Coronary artery (tissue), 2 donors: Measurements from ENCODE around the gene FRG2.
A peak's percentile ranks its signal among the peaks of the same experiment; 100 is the strongest.

Source experiments
- DNase-seq: peaks from one replicate; pipeline ENCODE4 v3.0.0-alpha.2; 2017; ENCODE audit warnings: low spot score
- H3K27ac ChIP-seq, 2 donors: fragments of 200-600 bp; sonication (generic); one replicate each; pipeline ENCODE4 v1.5.1; 2016 to 2019
- H3K4me3 ChIP-seq: fragments of 200-600 bp; sonication (generic); 2 replicates; pipeline ENCODE4 v1.5.1; 2016; ENCODE audit warnings: mild to moderate bottlenecking, moderate library complexity
- CTCF ChIP-seq: fragments of 200-600 bp; sonication (generic); IDR thresholded peaks from one replicate; pipeline ENCODE4 v1.5.1; 2019; ENCODE audit warnings: antibody characterized with exemption

The FRG2 gene

GRCh38 chr4:190019023-190019858 is 7.8 kb downstream of the FRG2 start:
- no peak overlapping the region for H3K27ac ChIP-seq
- DNase-seq, result no peak
- TF ChIP-seq CTCF, result no peak
- peak overlapping the region; percentile 53 for H3K4me3 ChIP-seq

- Histone ChIP-seq H3K27ac (no peak overlapping the region), H3K4me3 (no peak overlapping the region)
- TF ChIP-seq CTCF, result no peak
- DNase-seq, result no peak
These were observed 8.7 kb downstream of the FRG2 start for GRCh38 chr4:190018201-190018920.

DNA sequence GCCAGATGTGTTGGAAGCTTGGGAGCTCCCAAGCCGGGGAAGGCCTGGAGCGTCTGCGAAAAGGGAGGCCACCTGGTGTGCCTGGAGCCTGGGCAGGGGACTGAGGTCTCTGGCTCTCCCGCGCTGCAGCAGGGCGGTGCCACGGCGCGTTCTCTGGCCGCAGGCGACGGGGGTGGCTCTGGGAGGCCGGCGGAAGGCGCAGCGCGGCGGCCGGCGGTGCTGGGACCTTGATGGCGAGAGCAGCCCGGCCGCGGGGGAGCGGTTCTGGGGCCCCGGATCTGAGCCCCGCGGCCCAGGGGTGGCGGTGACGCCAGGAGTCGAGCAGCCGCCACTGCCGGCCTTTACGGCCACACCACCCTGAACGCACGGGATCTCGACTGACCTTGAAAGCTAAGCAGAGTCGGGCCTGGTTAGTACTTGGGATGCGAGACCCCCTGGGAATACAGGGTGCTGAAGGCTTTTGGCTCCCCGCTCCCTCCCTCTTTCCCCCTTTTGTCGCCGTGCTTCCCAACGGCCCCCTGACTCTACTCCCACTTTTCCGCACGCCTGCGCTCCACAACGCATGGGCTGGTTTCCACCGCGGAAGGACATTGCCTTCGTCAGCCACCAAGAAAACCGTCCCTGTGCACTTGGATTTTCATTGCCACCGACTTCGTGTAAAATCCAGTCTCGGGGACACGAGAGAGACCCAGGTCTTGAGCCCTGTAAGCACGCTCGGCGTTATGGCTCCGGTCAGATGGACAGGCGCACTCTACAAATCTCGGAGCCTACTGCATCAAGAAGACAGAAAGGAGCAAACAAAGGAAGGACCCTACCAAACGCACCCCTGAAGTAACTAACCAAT is 9.5 kb downstream of the FRG2 start:
- Histone ChIP-seq H3K4me3 (peak overlapping the region; percentile 39), H3K27ac (no peak overlapping the region)
- no peak for TF ChIP-seq CTCF
- no peak for DNase-seq

- TF ChIP-seq CTCF, result no peak
- no peak overlapping the region for H3K4me3 ChIP-seq
- peak; percentile 71 for DNase-seq
These were observed 10.4 kb downstream of the FRG2 start for GRCh38 chr4:190016369-190017289.

DNA sequence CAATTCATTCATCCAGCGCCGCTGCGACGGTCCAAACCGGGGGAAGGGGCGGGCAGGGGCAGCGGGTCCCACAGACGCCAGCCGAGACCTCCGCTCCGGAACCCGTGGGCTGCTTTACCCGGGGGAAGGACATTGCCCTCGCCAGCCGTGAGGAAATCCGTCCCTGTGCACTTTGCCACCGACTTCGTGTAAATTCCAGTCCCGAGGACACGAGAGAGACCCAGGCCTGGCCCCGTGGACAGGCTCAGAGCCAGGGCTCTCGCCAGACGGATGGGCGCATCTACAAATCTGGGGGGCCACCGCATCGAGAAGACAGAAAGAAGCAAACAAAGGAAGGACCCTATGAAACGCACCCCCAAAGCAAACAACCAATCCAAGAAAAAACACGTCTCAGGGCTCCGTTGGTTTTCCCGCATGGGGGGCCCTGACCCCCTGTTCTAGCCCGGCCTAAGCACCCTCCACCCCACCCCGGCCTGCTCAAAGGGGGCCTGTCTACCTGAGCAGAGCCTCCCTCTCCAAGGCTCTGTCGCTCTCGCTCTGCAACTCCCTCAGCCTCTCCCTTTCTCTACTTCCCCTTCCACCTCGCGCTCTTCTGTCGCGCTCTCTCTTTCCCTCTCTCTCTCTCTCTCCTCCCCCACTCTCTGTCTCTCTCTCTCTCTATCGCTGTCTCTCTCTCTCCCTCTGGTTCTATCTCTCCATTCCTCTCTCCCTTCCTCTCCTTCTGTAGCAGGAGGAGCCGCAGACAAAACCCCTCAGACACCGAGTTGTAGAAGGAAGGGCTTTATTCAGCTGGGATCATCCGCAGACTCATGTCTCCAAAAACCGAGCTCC is 11.3 kb downstream of the FRG2 start:
- DNase-seq, result no peak
- H3K4me3 ChIP-seq, result peak overlapping the region; percentile 54
- TF ChIP-seq CTCF, result no peak
- H3K27ac ChIP-seq, result no peak overlapping the region

More at GRCh38 chr4:190016369-190017289, 10.4 kb downstream of the FRG2 start:
- no peak overlapping the region for H3K27ac ChIP-seq
